Myocyte (in vitro differentiated cells): ENCODE data around the gene KIFC3. TPM values are rescaled to one million over a fixed set of nuclear protein-coding genes. Genes with fewer than 3 reads are reported as not detected.
"Not testable (repeated sequence)": the region's sequence is repeated elsewhere in the genome, so short reads cannot be mapped to it uniquely, and the experiment has no call there.

Experiments used
- DNase-seq: peaks from one replicate; pipeline ENCODE4 v3.0.0-alpha.2; 2012; ENCODE audit warnings: low read depth
- polyA plus RNA-seq: library from polyadenylated mRNA; unstranded; fragments of >200 nt; gene quantifications from one replicate; pipeline ENCODE4 v1.2.1, GENCODE V29; 2012; ENCODE audit warnings: missing spikeins
- total RNA-seq: library from RNA; depleted of rRNA; stranded (reverse); fragments of >200 nt; gene quantifications from 2 replicates; pipeline ENCODE4 v1.2.3, GENCODE V29; 2014

The KIFC3 gene, protein sequence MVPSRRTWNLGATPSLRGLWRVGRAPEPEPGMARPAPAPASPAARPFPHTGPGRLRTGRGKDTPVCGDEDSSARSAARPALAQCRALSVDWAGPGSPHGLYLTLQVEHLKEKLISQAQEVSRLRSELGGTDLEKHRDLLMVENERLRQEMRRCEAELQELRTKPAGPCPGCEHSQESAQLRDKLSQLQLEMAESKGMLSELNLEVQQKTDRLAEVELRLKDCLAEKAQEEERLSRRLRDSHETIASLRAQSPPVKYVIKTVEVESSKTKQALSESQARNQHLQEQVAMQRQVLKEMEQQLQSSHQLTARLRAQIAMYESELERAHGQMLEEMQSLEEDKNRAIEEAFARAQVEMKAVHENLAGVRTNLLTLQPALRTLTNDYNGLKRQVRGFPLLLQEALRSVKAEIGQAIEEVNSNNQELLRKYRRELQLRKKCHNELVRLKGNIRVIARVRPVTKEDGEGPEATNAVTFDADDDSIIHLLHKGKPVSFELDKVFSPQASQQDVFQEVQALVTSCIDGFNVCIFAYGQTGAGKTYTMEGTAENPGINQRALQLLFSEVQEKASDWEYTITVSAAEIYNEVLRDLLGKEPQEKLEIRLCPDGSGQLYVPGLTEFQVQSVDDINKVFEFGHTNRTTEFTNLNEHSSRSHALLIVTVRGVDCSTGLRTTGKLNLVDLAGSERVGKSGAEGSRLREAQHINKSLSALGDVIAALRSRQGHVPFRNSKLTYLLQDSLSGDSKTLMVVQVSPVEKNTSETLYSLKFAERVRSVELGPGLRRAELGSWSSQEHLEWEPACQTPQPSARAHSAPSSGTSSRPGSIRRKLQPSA
- total RNA-seq: 55.6 and 64.5 TPM in 2 replicates
- 48.3 TPM for polyA plus RNA-seq

DNA sequence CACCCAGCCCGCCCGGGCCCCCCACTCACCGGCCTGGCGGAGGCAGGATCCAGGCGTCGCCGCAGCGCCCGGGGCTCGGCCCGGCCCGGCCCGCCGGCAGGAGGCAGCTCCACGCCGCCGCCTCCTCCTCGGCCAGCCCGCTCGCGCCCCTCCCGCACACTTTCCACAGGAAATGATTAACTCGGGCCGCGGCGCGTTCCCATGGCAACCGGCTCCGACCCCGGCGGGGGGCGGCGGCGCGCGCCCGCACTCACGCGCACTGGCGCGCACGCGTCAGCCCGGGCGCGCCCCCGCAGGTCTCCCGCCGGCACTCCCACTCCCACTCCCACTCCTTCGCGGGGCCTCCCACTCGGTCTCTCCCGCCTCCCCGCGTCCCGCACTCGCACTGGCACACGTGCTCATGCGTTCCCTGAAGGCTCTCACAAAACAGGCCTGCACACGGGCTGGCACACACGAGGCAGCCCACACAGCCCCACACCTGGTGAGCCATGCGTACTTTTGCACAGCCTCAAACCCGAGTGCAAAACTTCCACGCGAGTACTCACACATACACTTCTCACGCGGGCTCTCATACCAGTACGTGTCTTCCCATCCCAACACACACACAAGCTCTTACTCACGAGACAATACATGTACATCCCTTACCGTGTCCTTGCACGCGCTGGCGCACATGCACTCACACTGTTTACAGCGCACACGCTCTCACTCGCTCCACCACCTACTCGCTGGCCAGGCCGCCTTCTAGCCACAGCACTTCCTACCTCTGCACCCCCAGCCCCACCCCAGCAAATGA lies at the start of gene KIFC3:
KIFC3 (minus strand) TSS at position 151 of the 793 bp plus-strand sequence. CDS start 4,248 bp downstream, outside the sequence.
- peak; percentile 67 for DNase-seq

DNA sequence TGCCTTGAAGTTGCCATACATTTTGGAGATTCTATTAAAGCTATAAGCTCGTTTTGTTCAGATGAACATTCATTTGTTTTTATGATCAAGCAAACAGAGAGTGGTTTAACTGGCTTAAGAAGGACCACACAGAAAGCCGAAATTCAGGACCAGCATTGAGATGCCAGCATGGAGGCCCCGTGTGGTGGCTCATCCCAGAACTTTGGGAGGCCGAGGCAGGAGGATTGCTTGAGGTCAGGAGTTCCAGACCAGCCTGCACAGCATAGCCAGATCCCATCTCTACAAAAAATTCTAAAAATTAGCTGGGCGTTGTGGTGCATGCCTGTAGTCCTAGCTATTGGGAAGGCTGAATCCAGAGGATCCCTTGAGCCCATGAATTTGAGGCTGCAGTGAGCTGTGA lies 45.9 kb upstream of the KIFC3 start:
- DNase-seq: no peak

DNA sequence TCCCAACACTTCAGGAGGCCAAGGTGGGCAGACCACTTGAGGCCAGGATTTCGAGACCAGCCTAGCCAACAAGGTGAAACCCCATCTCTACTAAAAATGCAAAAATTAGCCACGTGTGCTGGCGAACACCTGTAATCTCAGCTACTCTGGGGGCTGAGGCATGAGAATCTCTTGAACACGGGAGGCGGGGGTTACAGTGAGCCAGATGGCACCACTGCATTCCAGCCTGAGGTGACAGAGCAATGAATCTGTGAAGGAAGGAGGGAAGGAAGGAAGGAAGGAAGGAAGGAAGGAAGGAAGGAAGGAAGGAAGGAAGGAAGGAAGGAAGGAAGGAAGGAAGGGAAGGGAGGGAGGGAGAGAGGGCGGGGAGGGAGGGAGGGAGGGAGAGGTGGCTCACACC lies 44.6 kb upstream of the KIFC3 start:
- DNase-seq: not testable (repeated sequence)

- no peak for DNase-seq
Observed at GRCh38 chr16:57846078-57846697, 43.9 kb upstream of the KIFC3 start.

GRCh38 chr16:57845115-57845514 lies 42.8 kb upstream of the KIFC3 start:
- no peak for DNase-seq

GRCh38 chr16:57844416-57845030 lies 42.2 kb upstream of the KIFC3 start:
- DNase-seq: no peak

GRCh38 chr16:57843400-57843799 lies 41.1 kb upstream of the KIFC3 start:
- no peak for DNase-seq

DNA sequence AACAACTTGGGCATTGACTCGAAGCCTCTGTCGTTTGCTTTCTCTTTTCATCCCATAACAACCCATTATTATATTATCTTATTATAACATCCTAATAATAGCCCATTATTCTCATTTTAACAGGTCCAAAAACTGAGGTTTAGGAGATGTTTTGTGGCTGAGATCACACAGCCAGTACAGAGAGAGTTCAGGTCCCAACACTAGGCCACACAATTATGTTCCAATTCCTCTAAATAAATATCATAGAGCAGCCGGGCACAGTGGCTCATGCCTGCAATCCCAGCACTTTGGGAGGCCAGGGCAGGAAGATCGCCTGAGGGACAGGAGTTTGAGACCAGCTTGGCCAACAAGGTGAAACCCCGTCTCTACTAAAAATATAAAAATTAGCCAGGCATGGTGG lies 40.3 kb upstream of the KIFC3 start:
- no peak for DNase-seq

DNA sequence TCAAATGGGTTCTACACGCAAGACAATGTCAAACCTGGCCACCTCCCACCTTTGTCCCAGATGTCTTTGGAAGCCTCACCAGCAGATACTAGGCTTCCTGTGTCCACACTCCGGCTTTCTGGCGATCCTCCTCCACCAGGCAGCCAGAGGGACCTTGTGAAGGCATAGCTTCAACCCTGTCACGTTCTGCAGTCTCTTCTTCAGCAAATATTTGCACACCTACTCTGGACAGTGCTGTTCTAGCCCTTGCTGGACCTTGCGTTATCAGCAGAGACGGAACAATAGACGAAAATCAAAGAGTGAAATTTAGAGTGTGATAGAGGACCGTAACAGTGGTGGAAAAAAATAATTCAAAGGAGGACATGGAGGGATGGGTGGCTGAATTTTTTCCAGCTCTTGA lies 38.5 kb upstream of the KIFC3 start:
- DNase-seq: no peak

GRCh38 chr16:57838161-57838560 lies 35.9 kb upstream of the KIFC3 start:
- no peak for DNase-seq

GRCh38 chr16:57837305-57838125 lies 35.2 kb upstream of the KIFC3 start:
- DNase-seq: no peak

- DNase-seq: not testable (repeated sequence)
Observed at GRCh38 chr16:57835439-57835838, 33.1 kb upstream of the KIFC3 start.

DNA sequence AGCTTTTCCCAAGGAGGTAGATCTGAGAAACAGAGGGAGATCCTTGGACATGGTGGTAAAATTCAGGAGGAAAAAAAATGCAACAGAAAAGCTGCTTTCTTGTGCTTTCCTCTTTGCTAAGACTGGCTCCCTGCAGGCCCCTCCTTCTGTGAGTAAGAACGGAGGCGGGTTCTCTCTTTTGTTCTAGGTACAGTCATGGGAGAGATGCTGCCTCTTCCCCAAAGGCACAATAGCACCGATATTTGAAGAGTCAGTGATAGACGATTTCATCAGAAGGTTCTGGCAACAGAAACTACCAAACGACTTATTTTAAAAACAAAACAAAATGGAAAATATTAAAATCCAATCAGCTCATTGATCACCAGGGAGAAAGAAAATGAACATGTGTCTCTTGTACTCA lies 32.6 kb upstream of the KIFC3 start:
- DNase-seq: no peak

- DNase-seq: no peak
Observed at GRCh38 chr16:57830890-57831484, 28.7 kb upstream of the KIFC3 start.

DNA sequence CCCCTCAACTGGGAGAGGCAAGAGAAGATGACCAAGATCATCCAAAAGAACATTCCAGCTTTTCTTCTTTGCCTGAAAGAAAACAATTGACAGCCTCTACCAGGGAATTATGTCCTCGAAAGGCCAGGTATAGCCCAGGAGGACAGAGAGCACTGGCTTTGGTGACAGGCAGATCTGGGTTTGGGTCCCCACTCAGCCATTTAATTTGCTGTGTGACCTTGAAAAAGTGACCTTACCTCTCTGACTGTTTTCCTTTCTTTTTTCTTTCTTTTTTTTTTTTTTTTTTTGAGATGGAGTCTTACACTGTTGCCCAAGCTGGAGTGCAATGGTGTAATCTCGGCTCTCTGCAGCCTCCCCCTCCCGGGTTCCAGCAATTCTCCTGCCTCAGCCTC lies 27.7 kb upstream of the KIFC3 start:
- no peak for DNase-seq

- DNase-seq: no peak
Observed at GRCh38 chr16:57828272-57829161, 26.2 kb upstream of the KIFC3 start.

- peak; percentile 85 for DNase-seq
Observed at GRCh38 chr16:57826706-57827625, 24.7 kb upstream of the KIFC3 start.
